HL-60 (cell line): ENCODE data around the gene STAT1.

ENCODE experiments used
- DNase-seq, 2 experiments: peaks; one replicate each; pipeline ENCODE4 v3.0.0-alpha.2; 2010 to 2020; ENCODE audit warnings: low read depth in 1 of 2, low spot score in 1 of 2
- H3K27ac ChIP-seq: fragments of 250-450 bp; sonication (Bioruptor Pico); replicated peaks from 2 replicates; pipeline ENCODE4 v1.5.1; 2020; ENCODE audit warnings: mild to moderate bottlenecking, moderate library complexity
- H3K27me3 ChIP-seq: fragments of 250-450 bp; sonication (Bioruptor Pico); 2 replicates; pipeline ENCODE4 v1.5.1; 2021; ENCODE audit warnings: mild to moderate bottlenecking, moderate library complexity; ENCODE audit not compliant: insufficient read depth, poor library complexity, severe bottlenecking
- H3K4me3 ChIP-seq: replicated peaks from 2 replicates; pipeline ENCODE4 v1.5.1; 2011; ENCODE audit warnings: mild to moderate bottlenecking, control low read depth, low read length; ENCODE audit not compliant: insufficient read depth
- GABPA ChIP-seq: IDR thresholded peaks from 2 replicates; pipeline ENCODE4 v1.6.1; 2012; ENCODE audit warnings: low read depth
- POLR2AphosphoS5 ChIP-seq: IDR thresholded peaks from 2 replicates; pipeline ENCODE4 v1.6.1; 2012; ENCODE audit warnings: low read depth
- SPI1 ChIP-seq: IDR thresholded peaks from 2 replicates; pipeline ENCODE4 v1.6.1; 2012; ENCODE audit warnings: low read depth, mild to moderate bottlenecking, borderline replicate concordance
- TF ChIP-seq, protein P1 (sequence below): IDR thresholded peaks from one replicate; pipeline ENCODE4 v1.5.1; 2011; ENCODE audit warnings: low read length, control low read depth, inconsistent platforms; ENCODE audit not compliant: insufficient read depth
- TF ChIP-seq, protein P2 (sequence below): IDR thresholded peaks from 2 replicates; pipeline ENCODE4 v1.6.1; 2012; ENCODE audit warnings: low read depth; ENCODE audit not compliant: insufficient replicate concordance

STAT1 gene

DNA sequence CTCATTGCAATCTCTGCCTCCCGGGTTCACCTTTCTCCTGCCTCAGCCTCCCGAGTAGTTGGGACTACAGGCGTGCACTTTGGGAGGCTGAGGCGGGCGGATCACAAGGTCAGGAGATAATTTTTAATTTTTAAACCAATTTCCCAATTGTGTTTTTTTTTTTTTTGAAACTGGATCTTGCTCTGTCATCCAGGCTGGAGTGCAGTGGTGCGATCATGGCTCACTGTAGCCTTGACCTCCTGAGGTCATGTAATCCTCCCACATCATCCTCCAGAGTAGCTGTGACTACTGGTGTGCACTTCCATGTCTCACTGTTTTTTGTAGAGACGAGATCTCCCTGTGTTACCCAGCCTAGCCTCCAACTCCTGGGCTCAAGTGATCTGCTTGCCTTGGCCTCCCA lies 84.1 kb downstream of the STAT1 start:
- TF ChIP-seq POLR2AphosphoS5 = no peak
- TF ChIP-seq, protein P1, sequence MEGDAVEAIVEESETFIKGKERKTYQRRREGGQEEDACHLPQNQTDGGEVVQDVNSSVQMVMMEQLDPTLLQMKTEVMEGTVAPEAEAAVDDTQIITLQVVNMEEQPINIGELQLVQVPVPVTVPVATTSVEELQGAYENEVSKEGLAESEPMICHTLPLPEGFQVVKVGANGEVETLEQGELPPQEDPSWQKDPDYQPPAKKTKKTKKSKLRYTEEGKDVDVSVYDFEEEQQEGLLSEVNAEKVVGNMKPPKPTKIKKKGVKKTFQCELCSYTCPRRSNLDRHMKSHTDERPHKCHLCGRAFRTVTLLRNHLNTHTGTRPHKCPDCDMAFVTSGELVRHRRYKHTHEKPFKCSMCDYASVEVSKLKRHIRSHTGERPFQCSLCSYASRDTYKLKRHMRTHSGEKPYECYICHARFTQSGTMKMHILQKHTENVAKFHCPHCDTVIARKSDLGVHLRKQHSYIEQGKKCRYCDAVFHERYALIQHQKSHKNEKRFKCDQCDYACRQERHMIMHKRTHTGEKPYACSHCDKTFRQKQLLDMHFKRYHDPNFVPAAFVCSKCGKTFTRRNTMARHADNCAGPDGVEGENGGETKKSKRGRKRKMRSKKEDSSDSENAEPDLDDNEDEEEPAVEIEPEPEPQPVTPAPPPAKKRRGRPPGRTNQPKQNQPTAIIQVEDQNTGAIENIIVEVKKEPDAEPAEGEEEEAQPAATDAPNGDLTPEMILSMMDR = no peak
- no peak for TF ChIP-seq GABPA
- no peak for TF ChIP-seq SPI1
- TF ChIP-seq, protein P2, sequence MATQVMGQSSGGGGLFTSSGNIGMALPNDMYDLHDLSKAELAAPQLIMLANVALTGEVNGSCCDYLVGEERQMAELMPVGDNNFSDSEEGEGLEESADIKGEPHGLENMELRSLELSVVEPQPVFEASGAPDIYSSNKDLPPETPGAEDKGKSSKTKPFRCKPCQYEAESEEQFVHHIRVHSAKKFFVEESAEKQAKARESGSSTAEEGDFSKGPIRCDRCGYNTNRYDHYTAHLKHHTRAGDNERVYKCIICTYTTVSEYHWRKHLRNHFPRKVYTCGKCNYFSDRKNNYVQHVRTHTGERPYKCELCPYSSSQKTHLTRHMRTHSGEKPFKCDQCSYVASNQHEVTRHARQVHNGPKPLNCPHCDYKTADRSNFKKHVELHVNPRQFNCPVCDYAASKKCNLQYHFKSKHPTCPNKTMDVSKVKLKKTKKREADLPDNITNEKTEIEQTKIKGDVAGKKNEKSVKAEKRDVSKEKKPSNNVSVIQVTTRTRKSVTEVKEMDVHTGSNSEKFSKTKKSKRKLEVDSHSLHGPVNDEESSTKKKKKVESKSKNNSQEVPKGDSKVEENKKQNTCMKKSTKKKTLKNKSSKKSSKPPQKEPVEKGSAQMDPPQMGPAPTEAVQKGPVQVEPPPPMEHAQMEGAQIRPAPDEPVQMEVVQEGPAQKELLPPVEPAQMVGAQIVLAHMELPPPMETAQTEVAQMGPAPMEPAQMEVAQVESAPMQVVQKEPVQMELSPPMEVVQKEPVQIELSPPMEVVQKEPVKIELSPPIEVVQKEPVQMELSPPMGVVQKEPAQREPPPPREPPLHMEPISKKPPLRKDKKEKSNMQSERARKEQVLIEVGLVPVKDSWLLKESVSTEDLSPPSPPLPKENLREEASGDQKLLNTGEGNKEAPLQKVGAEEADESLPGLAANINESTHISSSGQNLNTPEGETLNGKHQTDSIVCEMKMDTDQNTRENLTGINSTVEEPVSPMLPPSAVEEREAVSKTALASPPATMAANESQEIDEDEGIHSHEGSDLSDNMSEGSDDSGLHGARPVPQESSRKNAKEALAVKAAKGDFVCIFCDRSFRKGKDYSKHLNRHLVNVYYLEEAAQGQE = no peak
- Histone ChIP-seq H3K4me3 (no peak overlapping the region), H3K27ac (no peak overlapping the region), H3K27me3 (no peaks in the 10 kb centered on the region)
- no peak for DNase-seq

DNA sequence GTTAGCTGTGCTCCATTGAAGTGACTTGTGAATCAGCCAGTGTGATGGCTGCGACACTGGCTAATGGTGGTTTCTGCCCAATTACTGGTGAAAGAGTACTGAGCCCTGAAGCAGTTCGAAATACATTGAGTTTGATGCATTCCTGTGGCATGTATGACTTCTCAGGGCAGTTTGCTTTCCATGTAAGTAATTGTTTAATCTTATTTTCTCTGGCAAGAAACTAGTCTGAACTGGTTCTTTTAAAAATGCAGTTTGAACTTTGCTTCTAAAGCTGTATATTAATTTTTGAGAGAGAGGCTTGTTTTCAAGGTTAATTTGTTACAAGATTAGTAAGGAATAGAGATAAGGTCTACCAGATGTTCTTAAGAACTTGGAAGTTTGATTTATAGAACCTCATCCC lies 86.7 kb downstream of the STAT1 start:
- H3K4me3 ChIP-seq = no peak overlapping the region
- no peak for DNase-seq
- TF ChIP-seq, protein P2 = no peak
- no peak for TF ChIP-seq POLR2AphosphoS5
- no peak for TF ChIP-seq SPI1
- no peak for TF ChIP-seq GABPA
- TF ChIP-seq, protein P1 = no peak
- no peak overlapping the region for H3K27ac ChIP-seq
- H3K27me3 ChIP-seq = no peaks in the 10 kb centered on the region

DNA sequence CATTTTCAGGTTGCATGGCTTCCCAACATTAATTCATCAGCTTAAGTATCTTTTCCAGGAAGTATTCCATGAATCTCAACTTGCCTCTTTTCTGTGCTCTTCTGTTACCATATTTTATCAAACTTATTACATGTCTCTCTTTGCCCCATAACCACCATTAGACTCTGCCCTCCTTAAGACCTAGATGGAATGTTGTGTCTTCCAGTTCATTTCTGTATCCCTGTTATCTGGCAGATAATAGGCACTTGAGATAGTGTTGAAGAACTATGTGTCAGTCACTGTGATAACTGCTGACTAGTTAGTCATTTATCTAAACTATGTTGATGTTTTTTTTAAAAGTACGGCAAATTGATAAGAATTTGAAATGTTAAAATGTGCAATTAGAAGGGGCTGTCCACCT lies 91.6 kb downstream of the STAT1 start:
- no peak for DNase-seq
- TF ChIP-seq POLR2AphosphoS5 (no peak), GABPA (no peak), SPI1 (no peak)
- TF ChIP-seq, protein P1 = no peak
- TF ChIP-seq, protein P2 = no peak
- Histone ChIP-seq H3K27me3 (no peaks in the 10 kb centered on the region), H3K27ac (no peak overlapping the region), H3K4me3 (no peak overlapping the region)
